H1 (cell line): ENCODE data around the gene PRAMEF25. TPM values are rescaled to one million over a fixed set of nuclear protein-coding genes. Genes with fewer than 3 reads are reported as not detected.
"Not testable (repeated sequence)": the region's sequence is repeated elsewhere in the genome, so short reads cannot be mapped to it uniquely, and the experiment has no call there.

Source experiments
- CTCF ChIA-PET: fragments of 300-600 bp; sonication (Branson Sonifier 250); formaldehyde crosslinking; loops from one replicate; lab custom pipeline; 2021; ENCODE audit not compliant: partially characterized antibody; lab: Charles Lee
- POLR2A ChIA-PET: fragments of 300-600 bp; sonication (Branson Sonifier 250); formaldehyde crosslinking; loops from one replicate; lab custom pipeline; 2021; ENCODE audit warnings: inconsistent platforms; ENCODE audit not compliant: partially characterized antibody; lab: Charles Lee
- DNase-seq, 2 experiments: peaks; one replicate each; pipeline versions ENCODE4 v3.0.0 to v3.0.0-alpha.2; 2010 to 2022; ENCODE audit warnings: low spot score in 2 of 2, low read depth in 1 of 2, mixed read lengths in 1 of 2
- FAIRE-seq: peaks from 2 replicates; lab custom pipeline; 2011; peaks lifted over from hg19 to GRCh38; lab: Jason Lieb, UNC
- H2AFZ ChIP-seq: 2 replicates; pipeline ENCODE4 v1.8.1; 2012; ENCODE audit warnings: low read length, inconsistent platforms
- H2AK5ac ChIP-seq: 2 replicates; pipeline ENCODE4 v1.6.1; 2013; ENCODE audit warnings: low read depth, low read length
- H2BK120ac ChIP-seq: replicated peaks from 2 replicates; pipeline ENCODE3; 2013; ENCODE audit warnings: low read depth, low read length, inconsistent platforms
- H2BK12ac ChIP-seq: 2 replicates; pipeline ENCODE4 v1.6.1; 2013; ENCODE audit warnings: low read depth, low read length
- H2BK15ac ChIP-seq: 2 replicates; pipeline ENCODE4 v1.6.1; 2013; ENCODE audit warnings: low read length
- H2BK20ac ChIP-seq: 2 replicates; pipeline ENCODE4 v1.6.1; 2013; ENCODE audit warnings: low read length
- H2BK5ac ChIP-seq: 2 replicates; pipeline ENCODE4 v1.6.1; 2013; ENCODE audit warnings: low read depth, low read length
- H3K14ac ChIP-seq: 2 replicates; pipeline ENCODE4 v1.6.1; 2013; ENCODE audit warnings: inconsistent platforms; ENCODE audit not compliant: insufficient read length
- H3K18ac ChIP-seq: 2 replicates; pipeline ENCODE4 v1.6.1; 2013; ENCODE audit warnings: low read length; ENCODE audit errors: extremely low read depth
- H3K23ac ChIP-seq: 2 replicates; pipeline ENCODE4 v1.6.1; 2013; ENCODE audit warnings: inconsistent platforms; ENCODE audit not compliant: insufficient read length
- H3K23me2 ChIP-seq: 2 replicates; pipeline ENCODE4 v1.6.1; 2013; ENCODE audit warnings: low read depth, low read length
- H3K27ac ChIP-seq: 2 replicates; pipeline ENCODE4 v1.6.1; 2011; ENCODE audit warnings: low read depth, low read length, inconsistent platforms
- H3K27me3 ChIP-seq, 4 experiments: replicated peaks in 1 of 4; 1 replicate in 1 of 4; 2 replicates in 3 of 4; pipeline versions ENCODE4 v1.6.1 to v1.8.1; 2011 to 2013; ENCODE audit warnings: low read length in 3 of 4, mild to moderate bottlenecking in 3 of 4, inconsistent platforms in 2 of 4, mixed read lengths in 2 of 4, moderate library complexity in 1 of 4; ENCODE audit not compliant: control insufficient read depth in 3 of 4, insufficient read depth in 3 of 4; ENCODE audit errors: extremely low read depth in 1 of 4
- H3K36me3 ChIP-seq, 4 experiments: 2 replicates each; pipeline versions ENCODE4 v1.6.1 to v1.8.1; 2011 to 2013; ENCODE audit warnings: mild to moderate bottlenecking in 4 of 4, low read length in 3 of 4, moderate library complexity in 2 of 4, control low read depth in 1 of 4, inconsistent platforms in 1 of 4; ENCODE audit not compliant: insufficient read depth in 4 of 4, control insufficient read depth in 2 of 4
- H3K4ac ChIP-seq: replicated peaks from 2 replicates; pipeline ENCODE3; 2013; ENCODE audit warnings: low read length, low read depth, mixed read lengths, inconsistent platforms; ENCODE audit not compliant: insufficient read length
- H3K4me1 ChIP-seq, 4 experiments: replicated peaks in 1 of 4; 1 replicate in 1 of 4; 2 replicates in 3 of 4; pipeline versions ENCODE4 v1.6.1 to v1.8.1; 2011 to 2013; ENCODE audit warnings: low read length in 3 of 4, inconsistent platforms in 2 of 4, mixed read lengths in 1 of 4; ENCODE audit not compliant: insufficient read depth in 4 of 4, control insufficient read depth in 3 of 4
- H3K4me2 ChIP-seq, 2 experiments: 2 replicates each; pipeline versions ENCODE4 v1.6.1 to v1.8.1; 2011 to 2013; ENCODE audit warnings: low read depth in 2 of 2, low read length in 2 of 2, control low read depth in 1 of 2, inconsistent platforms in 1 of 2, mild to moderate bottlenecking in 1 of 2; ENCODE audit not compliant: insufficient read depth in 1 of 2
- H3K4me3 ChIP-seq, 4 experiments: fragments of 200-600, 300-600 bp in 1 of 4; sonication (generic), shearing (Covaris generic), sonication (Bioruptor Twin) in 1 of 4; 2 replicates each; pipeline versions ENCODE4 v1.5.1 to v1.8.1; 2011 to 2016; ENCODE audit warnings: low read length in 4 of 4, low read depth in 3 of 4, control low read depth in 2 of 4, inconsistent platforms in 2 of 4, mild to moderate bottlenecking in 2 of 4, mixed read lengths in 1 of 4, moderate library complexity in 1 of 4; ENCODE audit not compliant: insufficient read depth in 2 of 4; ENCODE audit errors: extremely low read depth in 1 of 4
- H3K56ac ChIP-seq: replicated peaks from 2 replicates; pipeline ENCODE3; 2013; ENCODE audit warnings: low read depth, mild to moderate bottlenecking, mixed read lengths, low read length, inconsistent platforms; ENCODE audit not compliant: insufficient read length
- H3K79me1 ChIP-seq: 2 replicates; pipeline ENCODE4 v1.6.1; 2013; ENCODE audit warnings: low read depth, low read length, control low read depth
- H3K79me2 ChIP-seq, 2 experiments: 2 replicates each; pipeline versions ENCODE4 v1.6.1 to v1.8.1; 2012 to 2013; ENCODE audit warnings: low read length in 2 of 2, mild to moderate bottlenecking in 2 of 2, inconsistent platforms in 1 of 2; ENCODE audit not compliant: insufficient read depth in 2 of 2, control insufficient read depth in 1 of 2
- H3K9ac ChIP-seq, 4 experiments: replicated peaks in 1 of 4; 1 replicate in 1 of 4; 2 replicates in 3 of 4; pipeline versions ENCODE4 v1.6.1 to v1.8.1; 2011 to 2013; ENCODE audit warnings: low read depth in 3 of 4, low read length in 3 of 4, control low read depth in 2 of 4, mild to moderate bottlenecking in 2 of 4, moderate library complexity in 2 of 4, inconsistent platforms in 1 of 4; ENCODE audit errors: extremely low read depth in 1 of 4
- H3K9me3 ChIP-seq, 2 experiments: 2 replicates each; pipeline versions ENCODE4 v1.6.1 to v1.8.1; 2012 to 2013; ENCODE audit warnings: mild to moderate bottlenecking in 2 of 2, moderate library complexity in 2 of 2, control low read depth in 1 of 2, inconsistent platforms in 1 of 2, low read depth in 1 of 2, low read length in 1 of 2, mixed read lengths in 1 of 2; ENCODE audit not compliant: insufficient read depth in 2 of 2
- H4K20me1 ChIP-seq, 2 experiments: replicated peaks in 1 of 2; 2 replicates each; pipeline versions ENCODE3 to v1.8.1; 2011 to 2013; ENCODE audit warnings: inconsistent platforms in 2 of 2, low read length in 2 of 2, mild to moderate bottlenecking in 1 of 2; ENCODE audit not compliant: insufficient read depth in 2 of 2, control insufficient read depth in 1 of 2
- H4K5ac ChIP-seq: 2 replicates; pipeline ENCODE4 v1.6.1; 2013; ENCODE audit warnings: low read length, low read depth, mixed read lengths, inconsistent platforms; ENCODE audit not compliant: insufficient read length
- H4K8ac ChIP-seq: 2 replicates; pipeline ENCODE4 v1.8.0; 2013; ENCODE audit warnings: mild to moderate bottlenecking, moderate library complexity, low read length, inconsistent platforms; ENCODE audit not compliant: insufficient read depth; ENCODE audit errors: extremely low read depth
- H4K91ac ChIP-seq: replicated peaks from 2 replicates; pipeline ENCODE3; 2013; ENCODE audit warnings: low read length, mixed read lengths, inconsistent platforms; ENCODE audit not compliant: insufficient read length
- WGBS, 2 experiments: shearing (Covaris generic) in 1 of 2; methylation state at CpG; one replicate each; pipeline versions ENCODE4 v1.1.6 to v1.1.7; 2013 to 2015; ENCODE audit warnings: low lambda C conversion rate in 2 of 2, mixed read lengths in 2 of 2, inconsistent platforms in 1 of 2, low coverage in 1 of 2, missing lambda C conversion rate in 1 of 2; ENCODE audit not compliant: insufficient replicate concordance in 2 of 2, insufficient coverage in 1 of 2, insufficient read length in 1 of 2; ENCODE audit errors: extremely low coverage in 1 of 2, missing lambda C conversion rate in 1 of 2; 5-methylcytosine and 5-hydroxymethylcytosine counted together
- polyA plus RNA-seq, 7 experiments: library from polyadenylated mRNA; depleted of rRNA in 3 of 7; stranded (reverse) in 5 of 7; unstranded in 2 of 7; fragments of >200 nt in 5 of 7; fragments of 200-250 nt in 2 of 7; gene quantifications; 1 replicate in 5 of 7; 2 replicates in 1 of 7; 4 replicates in 1 of 7; pipeline versions ENCODE4 v1.2.1 to v1.2.3, GENCODE V29; 2011 to 2013; ENCODE audit warnings: missing spikeins in 2 of 7, mixed read lengths in 2 of 7
- total RNA-seq: library from RNA; stranded (reverse); fragmentation: NEBNext Ultra II Directional; extraction: Animal tissue kit (Norgen Biotek cat#: 25700); gene quantifications from 2 replicates; pipeline ENCODE4 v1.2.1, GENCODE V29; 2021

The PRAMEF25 gene
- total and polyA plus RNA-seq, 2 of the 8 experiments (the other 6 are each of a cell fraction or from before 2014, with no cell fraction given) = not detected

- H2AK5ac ChIP-seq, DNase-seq, H4K8ac ChIP-seq, H4K20me1 ChIP-seq, POLR2A ChIA-PET, H2AFZ ChIP-seq, H3K23me2 ChIP-seq, H3K36me3 ChIP-seq, FAIRE-seq, H3K4me1 ChIP-seq, H3K4me3 ChIP-seq, CTCF ChIA-PET, H3K27me3 ChIP-seq, H2BK12ac ChIP-seq, H2BK20ac ChIP-seq, H3K4ac ChIP-seq, H2BK5ac ChIP-seq, H3K18ac ChIP-seq, H2BK15ac ChIP-seq, H3K56ac ChIP-seq, H3K79me1 ChIP-seq, H3K14ac ChIP-seq, H2BK120ac ChIP-seq, H4K5ac ChIP-seq, H4K91ac ChIP-seq, H3K23ac ChIP-seq, H3K4me2 ChIP-seq, H3K27ac ChIP-seq, H3K79me2 ChIP-seq, H3K9ac ChIP-seq: not testable (repeated sequence)
- H3K9me3 ChIP-seq = peaks cover 59 to 61% of the 10 kb centered on the region in 2 experiments
- WGBS, 2 experiments = 85% methylated on average over 6 of the region's 6 CpGs; no CpG with 5 or more reads in 1 of the 2 experiments
Measured at GRCh38 chr1:13116754-13117153, 46.2 kb downstream of the PRAMEF25 start, which contains the start of gene HNRNPCL2. TSS of gene HNRNPCL2 (minus strand) at chr1:13116854. CDS start at chr1:13116400, 454 bp downstream.

Other genes with a start within 250 kb of the PRAMEF25 start
- gene PRAMEF11, start 239.4 kb upstream of the PRAMEF25 start, total RNA-seq = not detected in 2 replicates
- not detected in 2 replicates for gene PRAMEF11, start 239.4 kb upstream of the PRAMEF25 start, polyA plus RNA-seq (2011; rRNA removed)
- gene HNRNPCL1, start 222.1 kb upstream of the PRAMEF25 start, total RNA-seq = not detected in 2 replicates
- not detected in 2 replicates for gene HNRNPCL1, start 222.1 kb upstream of the PRAMEF25 start, polyA plus RNA-seq (2011; rRNA removed)
- not detected in 2 replicates for gene PRAMEF2, start 213.7 kb upstream of the PRAMEF25 start, total RNA-seq
- gene PRAMEF2, start 213.7 kb upstream of the PRAMEF25 start, polyA plus RNA-seq (2011; rRNA removed) = not detected in 2 replicates
- gene PRAMEF4, start 184.6 kb upstream of the PRAMEF25 start, total RNA-seq = not detected in 2 replicates
- gene PRAMEF4, start 184.6 kb upstream of the PRAMEF25 start, polyA plus RNA-seq (2011; rRNA removed) = not detected in 2 replicates
- not detected in 2 replicates for gene PRAMEF10, start 172.5 kb upstream of the PRAMEF25 start, total RNA-seq
- gene PRAMEF10, start 172.5 kb upstream of the PRAMEF25 start, polyA plus RNA-seq (2011; rRNA removed) = not detected in 2 replicates
- not detected in 2 replicates for gene PRAMEF7, start 154.2 kb upstream of the PRAMEF25 start, total RNA-seq
- gene PRAMEF7, start 154.2 kb upstream of the PRAMEF25 start, polyA plus RNA-seq (2011; rRNA removed) = not detected in 2 replicates
- not detected in 2 replicates for gene PRAMEF6, start 123.2 kb upstream of the PRAMEF25 start, total RNA-seq
- not detected in 2 replicates for gene PRAMEF6, start 123.2 kb upstream of the PRAMEF25 start, polyA plus RNA-seq (2011; rRNA removed)
- not detected in 2 replicates for gene PRAMEF27, start 14.2 kb upstream of the PRAMEF25 start, total RNA-seq
- gene PRAMEF27, start 14.2 kb upstream of the PRAMEF25 start, polyA plus RNA-seq (2011; rRNA removed) = not detected in 2 replicates
- gene HNRNPCL3, start 10.0 kb upstream of the PRAMEF25 start, total RNA-seq = not detected in 2 replicates
- not detected in 2 replicates for gene HNRNPCL3, start 10.0 kb upstream of the PRAMEF25 start, polyA plus RNA-seq (2011; rRNA removed)
- gene HNRNPCL2, start 46.1 kb downstream of the PRAMEF25 start, total RNA-seq = not detected in 2 replicates
- gene HNRNPCL2, start 46.1 kb downstream of the PRAMEF25 start, polyA plus RNA-seq (2011; rRNA removed) = not detected in 2 replicates
- gene PRAMEF26, start 85.2 kb downstream of the PRAMEF25 start, total RNA-seq = not detected in 2 replicates
- gene PRAMEF26, start 85.2 kb downstream of the PRAMEF25 start, polyA plus RNA-seq (2011; rRNA removed) = not detected in 2 replicates
- gene HNRNPCL4, start 94.9 kb downstream of the PRAMEF25 start, total RNA-seq = not detected in 2 replicates
- not detected in 2 replicates for gene HNRNPCL4, start 94.9 kb downstream of the PRAMEF25 start, polyA plus RNA-seq (2011; rRNA removed)
- gene PRAMEF9, start 101.1 kb downstream of the PRAMEF25 start, total RNA-seq = not detected in 2 replicates
- not detected in 2 replicates for gene PRAMEF9, start 101.1 kb downstream of the PRAMEF25 start, polyA plus RNA-seq (2011; rRNA removed)
- gene PRAMEF13, start 130.6 kb downstream of the PRAMEF25 start, total RNA-seq = not detected in 2 replicates
- not detected in 2 replicates for gene PRAMEF13, start 130.6 kb downstream of the PRAMEF25 start, polyA plus RNA-seq (2011; rRNA removed)
- gene PRAMEF18, start 155.4 kb downstream of the PRAMEF25 start, total RNA-seq = not detected in 2 replicates
- not detected in 2 replicates for gene PRAMEF18, start 155.4 kb downstream of the PRAMEF25 start, polyA plus RNA-seq (2011; rRNA removed)
- gene PRAMEF5, start 183.4 kb downstream of the PRAMEF25 start, total RNA-seq = not detected in 2 replicates
- gene PRAMEF5, start 183.4 kb downstream of the PRAMEF25 start, polyA plus RNA-seq (2011; rRNA removed) = not detected in 2 replicates
- not detected in 2 replicates for gene PRAMEF8, start 214.4 kb downstream of the PRAMEF25 start, total RNA-seq
- not detected in 2 replicates for gene PRAMEF8, start 214.4 kb downstream of the PRAMEF25 start, polyA plus RNA-seq (2011; rRNA removed)
- not detected in 2 replicates for gene PRAMEF33, start 232.8 kb downstream of the PRAMEF25 start, total RNA-seq
- gene PRAMEF33, start 232.8 kb downstream of the PRAMEF25 start, polyA plus RNA-seq (2011; rRNA removed) = not detected in 2 replicates
- not detected in 2 replicates for gene PRAMEF15, start 244.8 kb downstream of the PRAMEF25 start, total RNA-seq
- gene PRAMEF15, start 244.8 kb downstream of the PRAMEF25 start, polyA plus RNA-seq (2011; rRNA removed) = not detected in 2 replicates